ENCODE measurements around the gene PKD1L1.
"Not testable (repeated sequence)": the region's sequence is repeated elsewhere in the genome, so short reads cannot be mapped to it uniquely, and the experiment has no call there.

The PKD1L1 gene

DNA sequence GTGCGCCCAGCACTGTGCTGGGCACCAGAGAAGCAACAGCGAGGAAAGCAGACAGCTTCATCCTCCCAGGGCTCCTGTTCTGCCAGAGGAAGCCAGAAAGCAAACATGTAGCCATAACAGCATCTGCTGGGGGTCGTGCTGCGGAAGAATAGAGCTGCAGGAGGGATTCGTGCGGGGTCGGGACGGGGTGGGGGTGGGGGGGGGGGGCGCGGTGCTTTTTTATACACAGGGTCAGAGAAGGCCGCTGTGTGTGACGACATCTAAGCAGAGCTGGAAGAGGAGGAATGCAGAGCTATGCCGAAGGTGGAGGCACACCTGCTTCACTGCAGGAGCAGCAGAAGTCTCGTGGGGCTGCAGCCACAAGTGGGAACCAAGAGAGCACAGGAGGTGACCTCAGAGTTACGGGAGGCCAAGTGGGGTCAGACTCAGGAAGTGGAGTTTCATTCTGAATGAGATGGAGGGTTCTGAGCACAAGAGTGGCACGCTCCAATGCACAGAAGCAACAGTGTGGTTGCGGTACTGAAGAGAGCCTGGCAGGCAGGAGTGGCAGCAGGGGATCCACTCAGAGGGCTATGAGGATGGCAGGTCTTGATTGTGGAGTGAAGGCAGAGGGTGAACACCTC, 11.1 kb downstream of the PKD1L1 start:
- DNase-seq, result no peak

- DNase-seq, result no peak
Observed at GRCh38 chr7:47936323-47936722, 11.9 kb downstream of the PKD1L1 start.

DNA sequence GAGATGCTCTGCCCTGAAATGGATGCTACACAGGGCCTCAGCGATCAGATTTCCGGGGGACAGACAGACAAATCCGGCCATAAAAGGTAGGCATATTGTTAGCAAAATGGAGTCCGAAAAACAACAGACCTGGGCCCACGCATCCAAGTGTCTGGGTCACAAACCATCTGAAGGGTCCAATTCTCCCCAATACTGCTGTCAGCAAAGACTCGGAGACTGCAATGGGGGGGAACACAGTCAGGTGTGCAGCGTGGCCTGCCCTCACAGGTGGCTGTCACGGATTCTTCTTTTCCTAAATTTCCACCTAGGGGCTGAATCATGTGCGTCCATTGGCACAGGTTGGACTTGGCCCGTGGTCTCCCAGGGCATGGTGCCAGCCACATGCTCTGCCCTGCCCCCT, 12.9 kb downstream of the PKD1L1 start:
- no peak for DNase-seq

GRCh38 chr7:47934831-47935230, 13.4 kb downstream of the PKD1L1 start:
- no peak for DNase-seq

GRCh38 chr7:47933215-47933614, 15.1 kb downstream of the PKD1L1 start:
- DNase-seq, result no peak

DNA sequence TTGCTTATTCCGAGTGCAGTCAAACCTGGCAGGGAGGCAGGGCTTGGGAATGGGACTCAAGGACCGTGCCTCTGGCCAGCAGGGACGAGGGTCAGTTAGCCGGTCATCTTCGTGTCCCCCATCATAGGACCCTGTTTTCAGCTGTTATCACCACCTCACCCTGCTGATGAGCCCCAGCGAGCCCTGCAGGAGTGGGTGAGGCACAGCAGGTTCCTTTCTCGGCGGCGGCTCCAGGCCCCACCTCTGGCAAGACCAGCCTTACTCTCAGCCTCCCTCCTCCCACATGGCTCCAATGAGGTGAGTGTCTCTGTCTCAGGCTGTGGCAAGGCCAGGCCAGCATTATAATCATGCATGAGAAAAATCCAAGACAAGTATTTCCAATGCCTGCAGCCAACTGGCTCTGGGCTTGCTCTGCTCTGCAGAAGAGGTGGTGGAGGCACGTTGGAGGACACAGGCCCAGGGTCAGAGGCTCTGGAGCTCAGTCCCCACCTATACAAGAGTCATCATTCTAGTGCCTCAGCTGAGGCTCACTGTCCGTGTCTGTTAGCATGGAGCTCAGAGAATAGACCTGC, 15.7 kb downstream of the PKD1L1 start:
- DNase-seq, result no peak

- DNase-seq, result no peak
Observed at GRCh38 chr7:47932016-47932415, 16.2 kb downstream of the PKD1L1 start.

- no peak for DNase-seq
Observed at GRCh38 chr7:47931005-47932004, 17.0 kb downstream of the PKD1L1 start.

GRCh38 chr7:47924266-47924665, 24.0 kb downstream of the PKD1L1 start:
- DNase-seq, result no peak

- DNase-seq, result not testable (repeated sequence)
Observed at GRCh38 chr7:47923081-47923875, 25.0 kb downstream of the PKD1L1 start.

- DNase-seq, result not testable (repeated sequence)
Observed at GRCh38 chr7:47916514-47916913, 31.8 kb downstream of the PKD1L1 start.

GRCh38 chr7:47915616-47915976, 32.7 kb downstream of the PKD1L1 start:
- DNase-seq, result no peak

DNA sequence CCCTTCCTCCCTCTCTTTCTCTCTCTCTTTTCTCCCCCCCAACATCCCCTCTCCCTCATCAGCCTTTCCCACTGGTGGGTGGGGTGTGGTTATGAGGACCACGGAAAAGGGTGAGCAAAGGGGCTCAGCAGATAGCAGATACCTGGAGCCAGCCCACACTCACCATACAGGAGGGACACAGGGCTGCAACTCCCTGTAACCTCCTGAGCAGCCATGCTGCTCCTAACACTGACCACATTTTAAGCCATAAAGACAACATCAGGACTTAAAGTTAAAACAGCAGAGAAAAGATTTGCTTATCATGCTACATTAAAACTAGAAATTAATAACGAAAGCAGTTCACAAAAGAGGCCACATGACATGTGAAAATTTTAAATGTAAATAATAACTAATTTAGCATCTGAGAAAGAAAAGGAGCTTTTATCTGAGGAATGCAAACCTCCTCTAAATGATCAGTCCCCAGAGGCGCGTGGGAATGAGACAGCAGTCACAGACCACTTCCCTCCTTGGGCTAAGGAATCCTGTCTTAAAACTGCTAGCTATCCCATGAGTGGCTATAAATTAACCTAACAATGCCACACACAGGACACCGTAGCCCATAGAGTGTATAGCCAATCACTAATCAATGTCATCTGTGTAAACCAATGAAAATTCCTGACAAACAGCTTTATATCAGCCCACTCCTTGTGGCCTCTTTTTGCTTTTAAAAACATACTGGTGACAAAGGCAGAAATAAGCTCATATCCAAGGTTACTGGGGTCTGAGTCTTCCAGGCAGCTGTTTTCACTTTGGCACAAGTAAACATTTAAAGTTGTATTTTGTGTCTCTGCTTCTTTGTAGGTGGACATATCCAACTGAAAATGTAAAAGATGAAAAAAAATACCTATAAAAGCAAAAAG, 33.3 kb downstream of the PKD1L1 start:
- DNase-seq, result no peak

DNA sequence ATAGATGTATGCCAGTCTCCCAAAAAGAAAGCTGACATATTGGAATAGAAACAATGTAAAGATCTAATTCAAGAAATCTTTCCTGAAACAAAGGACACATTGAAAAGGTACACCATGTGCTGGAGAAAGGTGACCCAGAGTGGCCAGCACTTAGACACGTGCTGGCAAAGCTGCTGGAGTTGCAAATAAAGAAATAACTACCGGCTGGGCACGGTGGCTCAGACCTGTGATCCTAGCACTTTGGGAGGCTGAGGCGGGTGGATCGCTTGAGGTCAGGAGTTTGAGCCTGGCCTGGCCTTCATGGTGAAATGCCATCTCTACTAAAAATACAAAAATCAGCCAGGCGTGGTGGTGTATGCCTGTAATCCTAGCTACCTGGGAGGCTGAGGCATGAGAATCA, 35.9 kb downstream of the PKD1L1 start:
- DNase-seq, result no peak

DNA sequence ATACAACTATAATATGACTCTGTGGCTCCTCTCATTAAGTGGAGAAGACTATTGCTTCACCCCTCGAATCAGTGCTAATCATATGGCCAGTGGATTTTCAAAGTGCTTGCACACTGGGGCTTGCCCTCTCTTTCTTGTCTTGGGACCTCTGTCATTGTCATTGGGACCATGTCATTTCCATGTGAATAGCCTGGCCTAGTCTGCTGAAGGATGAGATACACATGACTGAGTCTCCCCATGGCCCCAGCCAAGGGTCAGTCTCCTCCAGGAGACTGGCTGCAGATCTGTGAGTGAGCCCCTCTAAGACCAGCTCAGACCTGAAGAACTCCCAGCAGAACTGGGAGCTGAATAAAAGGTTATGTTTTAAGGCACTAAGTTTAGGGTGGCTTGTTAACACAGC, 39.5 kb downstream of the PKD1L1 start:
- DNase-seq, result no peak

GRCh38 chr7:47907981-47908616, 40.2 kb downstream of the PKD1L1 start:
- DNase-seq, result no peak

DNA sequence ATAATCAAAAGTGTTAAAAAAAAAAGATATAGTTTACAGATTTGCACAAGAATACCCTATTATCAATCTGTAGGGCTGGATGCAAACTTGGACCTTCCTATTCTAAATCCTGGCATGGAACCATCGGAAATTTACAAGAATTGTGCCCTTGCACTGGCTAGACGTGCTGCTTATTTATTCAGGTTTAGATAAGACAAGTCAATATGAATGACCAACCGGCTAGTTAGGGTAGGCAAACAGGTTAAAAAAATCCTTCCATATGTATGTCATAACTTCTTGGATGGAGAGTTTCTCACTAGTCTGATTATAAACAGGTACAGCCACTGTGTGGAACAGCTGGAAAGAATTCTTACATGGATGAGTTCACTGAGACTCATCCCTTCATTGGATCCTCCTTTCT, 41.4 kb downstream of the PKD1L1 start:
- no peak for DNase-seq

- no peak for DNase-seq
Observed at GRCh38 chr7:47905076-47905920, 43.0 kb downstream of the PKD1L1 start.

DNA sequence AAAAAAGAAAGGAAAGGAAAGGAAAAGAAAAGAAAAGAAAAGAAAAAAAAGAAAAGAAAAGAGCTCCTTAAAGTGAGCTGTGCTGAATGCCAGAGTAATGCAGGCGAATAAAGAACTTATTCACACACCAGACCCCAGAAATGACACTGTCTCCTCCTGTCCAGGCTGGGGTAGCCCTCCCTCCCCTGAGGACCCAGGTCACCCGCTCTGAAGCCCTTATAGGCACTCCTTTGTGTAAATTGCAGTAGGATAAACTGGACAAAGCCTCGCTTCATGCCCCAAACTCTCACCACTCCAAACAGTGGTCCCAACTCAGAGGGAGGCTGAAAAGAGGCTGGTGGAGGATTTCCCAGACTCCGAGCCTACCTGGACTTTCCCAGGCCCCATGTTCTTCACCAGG, 46.3 kb downstream of the PKD1L1 start:
- no peak for DNase-seq

DNA sequence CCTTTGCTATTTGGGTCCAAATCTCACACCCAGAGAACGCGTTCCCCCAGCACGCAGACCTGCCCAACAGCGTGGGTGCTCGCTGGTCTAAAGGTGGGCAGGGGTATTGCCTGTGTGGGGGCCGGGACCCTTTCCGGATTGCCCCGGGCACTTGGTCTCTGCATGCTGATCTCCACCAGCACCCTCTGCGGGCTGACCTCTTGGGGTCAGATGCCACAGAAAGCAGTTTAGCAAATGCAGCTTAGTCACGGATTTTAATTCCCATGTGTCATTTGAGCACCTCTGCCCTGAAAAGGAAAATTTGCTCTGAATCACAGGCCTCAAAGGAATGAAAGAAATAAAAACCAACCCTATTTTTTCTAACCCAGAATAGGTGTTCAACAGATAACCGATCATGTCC, 46.7 kb downstream of the PKD1L1 start:
- no peak for DNase-seq

- no peak for DNase-seq
Observed at GRCh38 chr7:47897831-47898230, 50.4 kb downstream of the PKD1L1 start.

Data from activated naive CD4-positive, alpha-beta T cell treated with Interleukin-2 at 50 U/mL for 16 hours (primary cell).